Mucosa of descending colon (tissue), 3 donors: Measurements from ENCODE around the gene CLSTN2. TPM values are rescaled to one million over a fixed set of nuclear protein-coding genes. Genes with fewer than 3 reads are reported as not detected.
A peak's percentile ranks its signal among the peaks of the same experiment; 100 is the strongest.

ENCODE experiments used
- ATAC-seq: fragments of 200-7000 bp; cut with Tn5 transposase; one replicate; pipeline ENCODE4 v1.9.1; 2020; ENCODE audit warnings: mild to moderate bottlenecking, moderate library complexity
- DNase-seq, 3 donors: peaks; one replicate each; pipeline ENCODE4 v3.0.0-alpha.2; 2020
- H3K36me3 ChIP-seq: fragments of 200-600 bp; one replicate; pipeline ENCODE4 v1.8.0; 2021; ENCODE audit warnings: low read depth, mild to moderate bottlenecking
- H3K4me1 ChIP-seq: fragments of 200-600 bp; one replicate; pipeline ENCODE4 v1.8.0; 2021; ENCODE audit warnings: low read depth, mild to moderate bottlenecking
- H3K4me3 ChIP-seq: fragments of 200-600 bp; one replicate; pipeline ENCODE4 v1.8.0; 2021; ENCODE audit warnings: mild to moderate bottlenecking
- H3K9me3 ChIP-seq: fragments of 200-600 bp; one replicate; pipeline ENCODE4 v1.8.0; 2021; ENCODE audit warnings: mild to moderate bottlenecking
- CTCF ChIP-seq: fragments of 200-600 bp; IDR thresholded peaks from one replicate; pipeline ENCODE4 v1.8.0; 2022; ENCODE audit warnings: antibody characterized with exemption, mild to moderate bottlenecking
- intact Hi-C, 2 donors: fragments of 100-400 bp; cut with DNase I in 1 of 2; cut with micrococcal nuclease in 1 of 2; formaldehyde crosslinking; loops; one replicate each; pipeline versions ENCODE4 v1.11.0 to v1.11.1; 2022; cut with DNase I, micrococcal nuclease
- total RNA-seq, 3 donors: library from RNA; stranded (reverse); fragmentation: NEBNext Ultra II Directional in 2 of 3; extraction: Animal tissue kit (Norgen Biotek cat#: 25700) in 2 of 3; gene quantifications; one replicate each; pipeline versions ENCODE4 v1.2.1 to v1.2.4, GENCODE V29; 2021 to 2023
- donor health status: DM: no; HTN: no; CAD: no; lungs with moderate emphysema.
- donor health status: DM: no; HTN: no; CAD: no.
- donor health status: DM: no; HTN: yes; CAD: no.

CLSTN2 gene
- total RNA-seq, 3 donors from 2014 or later, result 0.90 to 5.3 (median 2.5) TPM

GRCh38 chr3:140177943-140178342 lies 243.0 kb downstream of the CLSTN2 start:
- ATAC-seq (no peak), DNase-seq (no peak)
- H3K4me3 ChIP-seq, result no peak overlapping the region
- intact Hi-C loops, result no loop called here
- H3K36me3 ChIP-seq, result no peaks in the 10 kb centered on the region
- no peaks in the 10 kb centered on the region for H3K4me1 ChIP-seq
- no peak for TF ChIP-seq CTCF
- no peaks in the 10 kb centered on the region for H3K9me3 ChIP-seq

GRCh38 chr3:140178482-140178881 lies 243.5 kb downstream of the CLSTN2 start:
- Histone ChIP-seq H3K36me3 (no peaks in the 10 kb centered on the region), H3K4me1 (no peaks in the 10 kb centered on the region), H3K4me3 (no peak overlapping the region), H3K9me3 (no peaks in the 10 kb centered on the region)
- no peak for ATAC-seq
- intact Hi-C loops, result no loop called here
- TF ChIP-seq CTCF, result no peak
- no peak for DNase-seq

- intact Hi-C loops, result no loop called here
- DNase-seq, result no peak
- no peak for TF ChIP-seq CTCF
- no peak for ATAC-seq
- Histone ChIP-seq H3K4me3 (no peak overlapping the region), H3K4me1 (no peaks in the 10 kb centered on the region), H3K9me3 (no peaks in the 10 kb centered on the region), H3K36me3 (no peaks in the 10 kb centered on the region)
Observed at GRCh38 chr3:140180603-140181002, 245.6 kb downstream of the CLSTN2 start.

- intact Hi-C loops, result no loop called here
- DNase-seq, result no peak
- no peaks in the 10 kb centered on the region for H3K36me3 ChIP-seq
- no peak for ATAC-seq
- no peak for TF ChIP-seq CTCF
- no peaks in the 10 kb centered on the region for H3K9me3 ChIP-seq
- no peaks in the 10 kb centered on the region for H3K4me1 ChIP-seq
- no peak overlapping the region for H3K4me3 ChIP-seq
Observed at GRCh38 chr3:140185375-140185774, 250.4 kb downstream of the CLSTN2 start.

GRCh38 chr3:140186421-140186920 lies 251.5 kb downstream of the CLSTN2 start:
- Histone ChIP-seq H3K4me1 (no peaks in the 10 kb centered on the region), H3K4me3 (no peak overlapping the region), H3K9me3 (no peaks in the 10 kb centered on the region), H3K36me3 (no peaks in the 10 kb centered on the region)
- ATAC-seq (peak; percentile 50), DNase-seq (peak in 1 of 3 donors; percentile 43)
- TF ChIP-seq CTCF, result no peak
- intact Hi-C loops, result no loop called here

GRCh38 chr3:140187028-140187427 lies 252.0 kb downstream of the CLSTN2 start:
- Histone ChIP-seq H3K4me3 (no peak overlapping the region), H3K36me3 (no peaks in the 10 kb centered on the region), H3K4me1 (no peaks in the 10 kb centered on the region), H3K9me3 (no peaks in the 10 kb centered on the region)
- no peak for DNase-seq
- ATAC-seq, result no peak
- intact Hi-C loops, result no loop called here
- no peak for TF ChIP-seq CTCF
